HG03175 (cell line): ENCODE measurements around the gene SSMEM1.
A peak's percentile ranks its signal among the peaks of the same experiment; 100 is the strongest.
"Not testable (repeated sequence)": the region's sequence is repeated elsewhere in the genome, so short reads cannot be mapped to it uniquely, and the experiment has no call there.

Experiments
- ATAC-seq: cut with Tn5 transposase; IDR thresholded peaks from one replicate; pipeline ENCODE4 v1.9.1; 2021; ENCODE audit warnings: mild to moderate bottlenecking, moderate library complexity; ENCODE audit not compliant: unreplicated experiment

The SSMEM1 gene

DNA sequence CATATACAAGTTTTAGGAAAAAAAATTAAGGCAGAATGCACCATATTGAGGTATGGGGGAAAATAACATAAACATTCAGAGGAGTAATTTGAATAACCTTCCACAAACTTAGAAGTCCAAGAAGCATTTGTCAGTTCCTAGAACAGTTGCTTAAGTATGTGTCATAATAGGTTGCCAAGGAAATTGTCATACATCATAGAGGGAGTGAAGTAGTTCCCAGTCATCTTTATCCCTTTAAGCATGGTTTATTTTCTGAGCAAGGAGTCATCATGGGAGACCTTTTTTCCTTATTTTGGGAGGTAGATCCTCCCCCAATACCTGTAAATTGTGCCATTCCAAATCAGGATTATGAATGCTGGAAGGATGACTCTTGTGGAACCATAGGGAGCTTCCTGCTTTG, at the start of gene SSMEM1:
Gene SSMEM1 (plus strand): TSS at position 219 of the 400 bp plus-strand sequence. CDS start 51 bp downstream, at position 270.
- ATAC-seq = no peak

GRCh38 chr7:130160023-130160422, 47.6 kb upstream of the SSMEM1 start:
- ATAC-seq = no peak

- no peak for ATAC-seq
Observed at GRCh38 chr7:130160455-130160854, 47.2 kb upstream of the SSMEM1 start.

DNA sequence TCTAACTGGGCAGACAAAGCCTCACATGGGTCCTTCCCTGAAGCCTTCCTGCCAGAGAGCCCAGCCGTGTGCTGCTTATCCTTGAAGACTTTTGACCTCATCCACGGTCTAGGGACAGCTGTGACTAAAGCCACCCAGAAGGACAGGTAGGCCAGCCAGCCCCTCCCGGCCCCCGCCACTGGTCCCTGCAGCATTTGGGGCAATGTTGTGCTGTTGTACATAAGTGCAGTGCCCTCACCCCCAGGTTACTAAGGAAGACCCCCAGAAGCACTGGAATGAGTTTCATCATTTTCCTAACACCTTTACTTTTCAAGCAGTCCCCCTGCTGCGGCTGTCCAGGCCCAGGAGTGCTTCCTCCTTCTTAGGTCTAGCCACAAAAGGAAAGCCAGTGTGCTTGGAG, 45.5 kb upstream of the SSMEM1 start:
- no peak for ATAC-seq

GRCh38 chr7:130174237-130174959, 33.3 kb upstream of the SSMEM1 start:
- ATAC-seq = no peak

DNA sequence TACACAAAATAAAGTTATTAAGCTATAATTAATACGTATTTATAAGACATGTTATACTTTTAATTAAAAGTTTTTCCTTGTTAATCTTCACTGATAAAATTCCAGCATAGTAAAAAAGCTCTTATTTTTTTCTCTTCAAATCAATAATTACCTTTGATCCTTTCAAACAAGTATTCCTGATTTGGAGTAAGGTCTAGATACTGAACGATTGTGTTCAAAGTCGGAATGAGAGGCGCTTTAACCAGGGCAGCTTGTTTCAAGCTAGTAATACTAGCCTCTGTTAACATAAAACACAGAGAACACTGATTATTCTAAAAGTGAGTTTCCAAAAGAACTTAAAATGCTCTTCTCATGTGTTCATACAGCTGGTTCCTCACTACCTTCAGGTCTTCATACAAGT, 29.4 kb upstream of the SSMEM1 start:
- ATAC-seq = no peak

GRCh38 chr7:130179631-130180030, 28.0 kb upstream of the SSMEM1 start:
- no peak for ATAC-seq

GRCh38 chr7:130180571-130181262, 26.9 kb upstream of the SSMEM1 start:
- no peak for ATAC-seq

- no peak for ATAC-seq
Observed at GRCh38 chr7:130181263-130181605, 26.4 kb upstream of the SSMEM1 start.

DNA sequence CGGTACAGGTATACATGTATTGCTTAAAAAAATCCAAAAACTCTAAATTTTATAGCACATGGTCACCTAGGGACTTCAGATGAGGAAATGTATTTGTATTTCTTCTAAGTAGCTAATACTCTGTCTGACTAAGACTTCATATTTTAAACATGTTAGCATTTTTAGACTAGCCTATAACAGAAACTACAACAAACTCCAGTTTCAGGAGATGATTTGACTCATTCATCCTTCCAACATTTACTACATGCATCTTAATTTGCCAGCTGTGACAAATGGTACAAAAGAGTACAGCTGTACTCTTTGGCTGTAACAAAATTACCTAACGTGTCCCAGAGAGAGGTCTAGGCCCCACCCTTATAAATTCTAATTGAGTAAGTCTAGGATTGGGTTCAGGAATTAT, 24.7 kb upstream of the SSMEM1 start:
- ATAC-seq = peak; percentile 78

GRCh38 chr7:130184349-130184748, 23.3 kb upstream of the SSMEM1 start:
- ATAC-seq = not testable (repeated sequence)

DNA sequence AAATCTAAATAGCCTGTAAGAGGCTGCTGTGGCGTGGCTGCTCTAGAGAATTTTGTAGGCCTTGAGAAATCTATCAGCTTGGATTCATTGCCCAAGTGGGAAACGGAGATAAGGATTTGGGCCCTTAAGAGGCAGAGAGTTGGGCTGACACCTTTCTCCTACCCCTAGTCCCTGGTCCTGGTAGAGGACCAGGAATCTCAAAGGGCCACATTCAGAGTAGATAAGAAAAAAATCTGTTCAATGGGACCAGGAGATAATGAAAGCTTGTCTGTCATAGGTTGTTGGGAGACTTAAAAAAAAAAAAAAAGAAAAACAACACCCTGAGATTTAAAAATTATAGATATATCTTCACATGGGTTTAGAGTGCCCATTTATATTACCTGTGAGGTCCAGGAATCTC, 20.3 kb upstream of the SSMEM1 start:
- ATAC-seq = no peak

- ATAC-seq = no peak
Observed at GRCh38 chr7:130189343-130189742, 18.3 kb upstream of the SSMEM1 start.

DNA sequence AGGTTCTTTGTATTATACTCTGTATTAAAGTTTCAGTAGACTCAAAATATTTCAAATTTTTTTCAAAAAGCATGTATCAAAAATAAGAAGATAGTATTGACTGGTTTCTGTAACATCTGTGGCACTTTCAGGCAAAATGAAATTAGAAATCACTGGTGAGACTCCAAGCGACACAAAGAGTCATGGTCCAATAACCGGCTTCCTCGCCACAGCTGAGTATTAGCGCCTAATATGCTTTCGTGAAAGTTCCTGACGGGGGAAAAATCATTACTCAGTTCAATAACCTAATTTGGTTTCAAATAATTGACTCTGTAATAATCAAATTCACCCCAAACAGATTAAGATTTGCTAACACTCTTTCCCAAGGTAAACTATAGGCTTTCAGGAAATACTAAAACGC, 15.9 kb upstream of the SSMEM1 start:
- ATAC-seq = no peak

GRCh38 chr7:130195396-130195795, 12.3 kb upstream of the SSMEM1 start:
- no peak for ATAC-seq

GRCh38 chr7:130196476-130196875, 11.2 kb upstream of the SSMEM1 start:
- ATAC-seq = no peak

- ATAC-seq = no peak
Observed at GRCh38 chr7:130197094-130197493, 10.6 kb upstream of the SSMEM1 start.

- no peak for ATAC-seq
Observed at GRCh38 chr7:130201796-130202195, 5.9 kb upstream of the SSMEM1 start.

GRCh38 chr7:130205084-130205947, 2.3 kb upstream of the SSMEM1 start, which contains the start of gene TMEM209:
TSS of gene TMEM209 (minus strand) at chr7:130205406. CDS start at chr7:130205375, 31 bp downstream.
- ATAC-seq = peak; percentile 98

GRCh38 chr7:130207033-130207432, 627 bp upstream of the SSMEM1 start:
- ATAC-seq = no peak

GRCh38 chr7:130208516-130208915, 856 bp downstream of the SSMEM1 start:
- no peak for ATAC-seq
